Psoas muscle (tissue), 8 donors: ENCODE measurements around the gene TTR. TPM values are rescaled to one million over a fixed set of nuclear protein-coding genes. Genes with fewer than 3 reads are reported as not detected.

Source experiments
- ATAC-seq, 4 donors: fragments of 200-7000 bp; cut with Tn5 transposase; one replicate each; pipeline ENCODE4 v1.9.1; 2020; ENCODE audit warnings: moderate library complexity in 3 of 4, mild to moderate bottlenecking in 2 of 4
- DNase-seq, 2 donors: peaks; one replicate each; pipeline ENCODE4 v3.0.0-alpha.2; 2020
- H3K27ac ChIP-seq: fragments of 200-600 bp; one replicate; pipeline ENCODE4 v1.8.0; 2022
- H3K27me3 ChIP-seq, 3 donors: fragments of 200-600 bp in 1 of 3; one replicate each; pipeline versions ENCODE4 v1.6.1 to v1.8.0; 2013 to 2022; ENCODE audit warnings: low read length in 2 of 3, mild to moderate bottlenecking in 2 of 3, moderate library complexity in 1 of 3; ENCODE audit not compliant: insufficient read depth in 3 of 3
- H3K36me3 ChIP-seq, 2 donors: fragments of 200-600 bp in 1 of 2; one replicate each; pipeline versions ENCODE4 v1.6.1 to v1.8.0; 2013 to 2022; ENCODE audit warnings: low read depth in 1 of 2, mild to moderate bottlenecking in 1 of 2, moderate library complexity in 1 of 2; ENCODE audit not compliant: insufficient read depth in 1 of 2
- H3K4me1 ChIP-seq: fragments of 200-600 bp; one replicate; pipeline ENCODE4 v1.8.0; 2022
- H3K4me3 ChIP-seq: fragments of 200-600 bp; one replicate; pipeline ENCODE4 v1.8.0; 2022; ENCODE audit warnings: mild to moderate bottlenecking
- H3K9me3 ChIP-seq: fragments of 200-600 bp; one replicate; pipeline ENCODE4 v1.8.0; 2022
- CTCF ChIP-seq: fragments of 200-600 bp; IDR thresholded peaks from one replicate; pipeline ENCODE4 v1.8.0; 2022; ENCODE audit warnings: antibody characterized with exemption
- WGBS, 3 donors: extraction: QIAGEN DNeasy Blood & Tissue Kit; methylation state at CpG; one replicate each; pipeline versions ENCODE4 v1.1.6 to v1.1.7; 2013; 5-methylcytosine and 5-hydroxymethylcytosine counted together
- intact Hi-C, 2 donors: fragments of 100-400 bp; cut with DNase I; formaldehyde crosslinking; loops; one replicate each; pipeline versions ENCODE4 v1.11.0 to v1.14.2; 2022
- polyA plus RNA-seq, 3 donors: library from polyadenylated mRNA; stranded (reverse); fragments of 200-250 nt; gene quantifications; one replicate each; pipeline ENCODE4 v1.2.3, GENCODE V29; 2013
- total RNA-seq, 4 donors: library from RNA; stranded (reverse); fragmentation: NEBNext Ultra II Directional in 2 of 4; extraction: Animal tissue kit (Norgen Biotek cat#: 25700) in 2 of 4; gene quantifications; one replicate each; pipeline versions ENCODE4 v1.2.1 to v1.2.4, GENCODE V29; 2021 to 2023
- donor health status: healthy with polysubstance abuse.
- donor health status: DM: no; HTN: no; CAD: no; lungs with moderate emphysema.
- donor health status: Bipolar disorder and iron deficiency.
- donor health status: healthy.
- donor health status: DM: yes; HTN: yes; CAD: no.
- donor health status: DM: no; HTN: no; CAD: no.
- donor health status: DM: no; HTN: no; CAD: no.
- donor health status: DM: yes; HTN: yes; CAD: no.

Gene TTR
- total and polyA plus RNA-seq, 7 donors = 0.21 to 0.25 TPM; not detected in 5

- H3K9me3 ChIP-seq = no peaks in the 10 kb centered on the region
- intact Hi-C loops = no loop called here
- DNase-seq = no peak
- peaks cover 0 to 3% (median 0%) of the 10 kb centered on the region in 3 donors for H3K27me3 ChIP-seq
- H3K36me3 ChIP-seq = no peaks in the 10 kb centered on the region
- no peak overlapping the region for H3K4me3 ChIP-seq
- no peak for TF ChIP-seq CTCF
- 92 to 96% (median 94%) methylated on average over 5 of the region's 5 CpGs for WGBS, 3 donors
- H3K27ac ChIP-seq = no peak overlapping the region
- ATAC-seq = no peak
- H3K4me1 ChIP-seq = no peaks in the 10 kb centered on the region
These were observed 27.1 kb downstream of the TTR start for GRCh38 chr18:31618801-31619200.

- Histone ChIP-seq H3K27ac (no peak overlapping the region), H3K27me3 (peaks cover 0 to 3% (median 0%) of the 10 kb centered on the region in 3 donors), H3K9me3 (no peaks in the 10 kb centered on the region), H3K4me3 (no peak overlapping the region), H3K36me3 (no peaks in the 10 kb centered on the region), H3K4me1 (no peaks in the 10 kb centered on the region)
- DNase-seq = no peak
- no peak for TF ChIP-seq CTCF
- no peak for ATAC-seq
- intact Hi-C loops = no loop called here
These were observed 27.6 kb downstream of the TTR start for GRCh38 chr18:31619291-31619690.

- no peak for TF ChIP-seq CTCF
- no peak for ATAC-seq
- 85 to 92% (median 87%) methylated on average over 13 of the region's 13 CpGs for WGBS, 3 donors
These were observed 33.4 kb downstream of the TTR start for GRCh38 chr18:31624892-31625640.

GRCh38 chr18:31626409-31626808 is 34.7 kb downstream of the TTR start:
- H3K9me3 ChIP-seq = no peaks in the 10 kb centered on the region
- H3K27me3 ChIP-seq = no peaks in the 10 kb centered on the region
- H3K36me3 ChIP-seq = peaks cover 0 to 6% of the 10 kb centered on the region in 2 donors
- DNase-seq = no peak
- no peak for ATAC-seq
- no peaks in the 10 kb centered on the region for H3K4me1 ChIP-seq
- no peak for TF ChIP-seq CTCF
- H3K4me3 ChIP-seq = no peak overlapping the region
- no peak overlapping the region for H3K27ac ChIP-seq
- intact Hi-C loops = no loop called here
- WGBS, 3 donors = 97 to 98% (median 98%) methylated on average over 6 of the region's 6 CpGs

More at GRCh38 chr18:31624892-31625640, 33.4 kb downstream of the TTR start:
- Histone ChIP-seq H3K27ac (no peak overlapping the region), H3K4me3 (no peak overlapping the region), H3K27me3 (no peaks in the 10 kb centered on the region), H3K9me3 (no peaks in the 10 kb centered on the region), H3K4me1 (no peaks in the 10 kb centered on the region), H3K36me3 (peaks cover 0 to 6% of the 10 kb centered on the region in 2 donors)
- intact Hi-C loops = no loop called here
- no peak for DNase-seq

- intact Hi-C loops = no loop called here
These were observed 38.9 kb downstream of the TTR start for GRCh38 chr18:31630549-31630948.

More at GRCh38 chr18:31630549-31630948, 38.9 kb downstream of the TTR start:
- 95 to 98% (median 97%) methylated on average over 4 of the region's 4 CpGs for WGBS, 3 donors
- H3K27me3 ChIP-seq = no peaks in the 10 kb centered on the region
- H3K4me1 ChIP-seq = no peaks in the 10 kb centered on the region
- no peak for ATAC-seq
- no peak overlapping the region for H3K27ac ChIP-seq
- H3K36me3 ChIP-seq = peaks cover 0 to 4% of the 10 kb centered on the region in 2 donors
- H3K4me3 ChIP-seq = no peak overlapping the region
- DNase-seq = no peak
- TF ChIP-seq CTCF = no peak
- no peaks in the 10 kb centered on the region for H3K9me3 ChIP-seq
